Stimulated activated CD4-positive, alpha-beta T cell treated with anti-CD3 and anti-CD28 coated beads, Interleukin-15, amount 100 ng/mL, for 24 hours (primary cell): Measurements from ENCODE around the gene PPP2R5D.

Source experiments
- DNase-seq: peaks from one replicate; pipeline ENCODE4 v3.0.0-alpha.2; 2020

PPP2R5D gene

GRCh38 chr6:43060034-43060754 lies 75.8 kb downstream of the PPP2R5D start:
- DNase-seq = no peak

GRCh38 chr6:43060755-43061633 lies 76.6 kb downstream of the PPP2R5D start:
- no peak for DNase-seq

GRCh38 chr6:43061861-43062260 lies 77.5 kb downstream of the PPP2R5D start:
- DNase-seq = no peak
